GM18505 (cell line): Measurements from ENCODE around the gene RNF208.
"Not testable (repeated sequence)": the region's sequence is repeated elsewhere in the genome, so short reads cannot be mapped to it uniquely, and the experiment has no call there.

Experiments used
- ATAC-seq: cut with Tn5 transposase; IDR thresholded peaks from one replicate; pipeline ENCODE4 v1.9.1; 2021; ENCODE audit not compliant: unreplicated experiment
- POLR2A ChIP-seq: IDR thresholded peaks from 4 replicates; pipeline ENCODE4 v1.6.1; 2011; ENCODE audit warnings: borderline replicate concordance; ENCODE audit not compliant: insufficient read depth, insufficient read length; ENCODE audit errors: extremely low read depth

Gene RNF208

GRCh38 chr9:137262909-137263285 lies 40.9 kb upstream of the RNF208 start:
- no peak for ATAC-seq

GRCh38 chr9:137262173-137262908 lies 40.3 kb upstream of the RNF208 start:
- ATAC-seq = not testable (repeated sequence)

More at GRCh38 chr9:137262909-137263285, 40.9 kb upstream of the RNF208 start:
- TF ChIP-seq POLR2A = no peak

- ATAC-seq = no peak
- no peak for TF ChIP-seq POLR2A
These were observed 34.8 kb upstream of the RNF208 start for GRCh38 chr9:137256856-137257255.

GRCh38 chr9:137256362-137256761 lies 34.3 kb upstream of the RNF208 start:
- no peak for TF ChIP-seq POLR2A
- ATAC-seq = no peak

- no peak for TF ChIP-seq POLR2A
- ATAC-seq = no peak
These were observed 33.5 kb upstream of the RNF208 start for GRCh38 chr9:137255448-137256114.

GRCh38 chr9:137254624-137255447 lies 32.8 kb upstream of the RNF208 start, which contains the start of gene NELFB:
Gene NELFB, plus strand, starts transcription at chr9:137255327.
- TF ChIP-seq POLR2A = peak; percentile 63
- ATAC-seq = peak; percentile 77

- ATAC-seq = no peak
- TF ChIP-seq POLR2A = no peak
These were observed 31.9 kb upstream of the RNF208 start for GRCh38 chr9:137253717-137254623.

- no peak for ATAC-seq
These were observed 30.8 kb upstream of the RNF208 start for GRCh38 chr9:137252555-137253506.

GRCh38 chr9:137251490-137252268 lies 29.6 kb upstream of the RNF208 start:
- ATAC-seq = no peak
- TF ChIP-seq POLR2A = no peak

More at GRCh38 chr9:137252555-137253506, 30.8 kb upstream of the RNF208 start:
- TF ChIP-seq POLR2A = no peak

GRCh38 chr9:137251194-137251461 lies 29.1 kb upstream of the RNF208 start, which contains the start of gene STPG3:
Gene STPG3, plus strand, starts transcription at chr9:137251286. Its CDS starts 1 bp downstream, at chr9:137251287.
- TF ChIP-seq POLR2A = no peak
- no peak for ATAC-seq
